Chondrocyte (in vitro differentiated cells): ENCODE results near the gene MPP3. TPM values are rescaled to one million over a fixed set of nuclear protein-coding genes. Genes with fewer than 3 reads are reported as not detected.

Experiments used
- DNase-seq: peaks from one replicate; pipeline ENCODE4 v3.0.0; 2021; ENCODE audit warnings: mixed read lengths, low spot score
- H3K27ac Mint-ChIP-seq: one replicate; pipeline ENCODE4 v1.8.0; 2021; ENCODE audit warnings: mild to moderate bottlenecking, moderate library complexity, mixed read lengths; ENCODE audit not compliant: unreplicated experiment
- H3K27me3 Mint-ChIP-seq: 2 replicates; pipeline ENCODE4 v1.8.0; 2021; ENCODE audit warnings: low read depth, mixed read lengths
- H3K36me3 Mint-ChIP-seq: 2 replicates; pipeline ENCODE4 v1.8.0; 2021; ENCODE audit warnings: low read depth, mixed read lengths
- H3K4me1 Mint-ChIP-seq: 2 replicates; pipeline ENCODE4 v1.8.0; 2021; ENCODE audit warnings: low read depth, mild to moderate bottlenecking, mixed read lengths
- H3K4me3 Mint-ChIP-seq: one replicate; pipeline ENCODE4 v1.8.0; 2021; ENCODE audit warnings: mild to moderate bottlenecking, moderate library complexity, mixed read lengths; ENCODE audit not compliant: unreplicated experiment
- H3K9me3 Mint-ChIP-seq: 2 replicates; pipeline ENCODE4 v1.8.0; 2021; ENCODE audit warnings: low read depth, mixed read lengths
- total RNA-seq: library from RNA; stranded (reverse); gene quantifications from 3 replicates; pipeline ENCODE4 v1.2.1, GENCODE V29; 2021
- TF ChIP-seq, protein P1 (sequence below): fragments of 200-600 bp; sonication (generic); IDR thresholded peaks from 2 replicates; pipeline ENCODE4 v1.5.0; 2021; ENCODE audit warnings: antibody characterized with exemption, mild to moderate bottlenecking, moderate library complexity

Gene MPP3
- total RNA-seq, 1 donor from 2014 or later: 14.4 TPM

DNA sequence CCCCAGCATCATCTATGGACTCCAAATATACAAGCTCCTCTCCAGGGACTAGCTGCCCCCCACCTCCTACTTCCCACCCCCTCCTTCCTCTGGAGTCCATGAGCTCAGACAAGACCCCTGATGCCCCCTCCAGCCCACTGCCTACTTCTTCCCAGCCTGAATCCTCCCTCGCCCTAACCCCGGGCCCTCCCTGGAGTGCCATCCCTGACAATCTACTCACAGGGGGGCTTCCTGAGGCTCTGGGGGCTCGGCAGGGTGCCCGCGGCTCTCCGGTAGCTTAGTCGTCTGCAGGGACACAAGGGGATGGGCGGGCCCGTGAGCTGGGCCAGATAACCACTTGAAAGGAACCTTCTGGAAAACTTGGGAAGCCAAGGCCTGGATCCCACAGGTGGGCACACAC lies 15.1 kb downstream of the MPP3 start:
- H3K9me3 Mint-ChIP-seq: no peaks in the 10 kb centered on the region
- peaks cover 22% of the 10 kb centered on the region for H3K36me3 Mint-ChIP-seq
- H3K4me3 Mint-ChIP-seq: no peak overlapping the region
- DNase-seq: no peak
- TF ChIP-seq, protein P1, sequence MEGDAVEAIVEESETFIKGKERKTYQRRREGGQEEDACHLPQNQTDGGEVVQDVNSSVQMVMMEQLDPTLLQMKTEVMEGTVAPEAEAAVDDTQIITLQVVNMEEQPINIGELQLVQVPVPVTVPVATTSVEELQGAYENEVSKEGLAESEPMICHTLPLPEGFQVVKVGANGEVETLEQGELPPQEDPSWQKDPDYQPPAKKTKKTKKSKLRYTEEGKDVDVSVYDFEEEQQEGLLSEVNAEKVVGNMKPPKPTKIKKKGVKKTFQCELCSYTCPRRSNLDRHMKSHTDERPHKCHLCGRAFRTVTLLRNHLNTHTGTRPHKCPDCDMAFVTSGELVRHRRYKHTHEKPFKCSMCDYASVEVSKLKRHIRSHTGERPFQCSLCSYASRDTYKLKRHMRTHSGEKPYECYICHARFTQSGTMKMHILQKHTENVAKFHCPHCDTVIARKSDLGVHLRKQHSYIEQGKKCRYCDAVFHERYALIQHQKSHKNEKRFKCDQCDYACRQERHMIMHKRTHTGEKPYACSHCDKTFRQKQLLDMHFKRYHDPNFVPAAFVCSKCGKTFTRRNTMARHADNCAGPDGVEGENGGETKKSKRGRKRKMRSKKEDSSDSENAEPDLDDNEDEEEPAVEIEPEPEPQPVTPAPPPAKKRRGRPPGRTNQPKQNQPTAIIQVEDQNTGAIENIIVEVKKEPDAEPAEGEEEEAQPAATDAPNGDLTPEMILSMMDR: no peak
- H3K27me3 Mint-ChIP-seq: no peaks in the 10 kb centered on the region
- no peak overlapping the region for H3K27ac Mint-ChIP-seq
- H3K4me1 Mint-ChIP-seq: peaks cover 11% of the 10 kb centered on the region

DNA sequence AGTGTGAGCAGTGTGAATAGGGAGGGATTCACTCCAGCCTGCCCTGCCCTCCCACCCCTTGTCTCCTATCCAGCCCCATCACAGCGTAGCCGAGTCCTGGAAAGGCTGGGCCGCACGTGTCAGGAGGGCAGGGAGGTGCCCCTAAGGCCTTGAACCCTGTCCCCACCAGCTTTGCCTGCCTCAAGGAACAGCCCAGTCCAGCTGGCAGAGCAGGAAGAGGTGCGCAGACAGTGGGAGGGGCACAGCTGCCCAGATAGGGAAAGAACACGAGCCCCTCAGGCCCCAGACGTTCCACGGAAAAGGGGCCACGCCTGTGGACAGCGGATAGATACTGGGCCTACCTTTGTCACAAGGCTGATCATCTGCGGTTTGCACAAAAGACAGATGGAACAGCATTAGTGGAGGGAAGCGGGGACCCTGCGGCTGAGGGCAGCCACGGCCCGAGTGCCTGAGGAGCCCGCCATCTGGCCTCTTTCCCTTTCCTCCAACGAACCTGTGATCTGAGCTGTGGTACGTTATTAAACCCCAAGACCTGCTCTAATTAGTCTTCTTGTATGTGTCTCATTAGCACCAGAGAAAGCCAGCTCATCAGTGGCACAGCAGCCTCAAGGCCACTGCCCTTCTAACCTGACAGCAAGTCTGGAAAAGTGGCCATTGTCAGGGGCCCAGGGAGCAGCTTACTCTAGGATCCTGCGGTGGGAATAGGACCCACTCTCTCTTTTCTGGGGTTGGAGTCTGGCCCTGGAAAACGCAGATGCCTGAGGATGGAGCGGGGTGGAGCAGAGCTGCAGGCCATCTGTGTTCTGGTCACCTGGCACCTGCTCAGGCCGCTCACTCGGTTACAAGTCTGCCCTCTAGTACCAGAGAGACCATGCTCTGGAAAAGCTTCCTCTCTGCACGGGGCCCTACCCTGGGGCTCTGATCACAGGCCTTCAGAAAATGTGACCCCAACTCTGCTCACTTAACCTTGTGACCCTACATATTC lies 16.3 kb downstream of the MPP3 start:
- H3K9me3 Mint-ChIP-seq: no peaks in the 10 kb centered on the region
- H3K27me3 Mint-ChIP-seq: no peaks in the 10 kb centered on the region
- no peak overlapping the region for H3K27ac Mint-ChIP-seq
- H3K4me1 Mint-ChIP-seq: peaks cover 11% of the 10 kb centered on the region
- peaks cover 22% of the 10 kb centered on the region for H3K36me3 Mint-ChIP-seq
- no peak overlapping the region for H3K4me3 Mint-ChIP-seq
- DNase-seq: no peak
- TF ChIP-seq, protein P1: no peak

DNA sequence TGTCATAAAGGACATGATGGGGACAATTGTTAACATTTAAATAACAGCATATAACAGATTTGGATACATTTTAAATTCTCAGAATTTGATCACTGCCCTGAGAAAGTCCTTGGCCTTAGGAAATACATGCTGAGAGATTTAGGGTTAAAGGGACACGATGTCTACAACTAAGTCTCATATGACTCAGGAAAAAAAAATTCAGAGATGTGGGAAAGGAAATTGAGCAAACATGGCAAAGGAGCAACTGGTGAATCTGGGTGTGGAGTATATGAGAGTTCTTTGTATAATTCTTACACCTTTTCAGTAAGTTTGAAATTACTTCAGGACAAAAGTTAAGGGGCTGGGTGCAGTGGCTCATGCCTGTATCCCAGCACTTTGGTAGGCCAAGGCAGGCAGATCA lies 18.2 kb downstream of the MPP3 start:
- Mint-ChIP-seq H3K9me3 (no peaks in the 10 kb centered on the region), H3K4me3 (no peak overlapping the region), H3K27me3 (no peaks in the 10 kb centered on the region), H3K4me1 (peaks cover 11% of the 10 kb centered on the region), H3K36me3 (peaks cover 14% of the 10 kb centered on the region), H3K27ac (peak overlapping the region; percentile 28)
- TF ChIP-seq, protein P1: no peak
- no peak for DNase-seq

DNA sequence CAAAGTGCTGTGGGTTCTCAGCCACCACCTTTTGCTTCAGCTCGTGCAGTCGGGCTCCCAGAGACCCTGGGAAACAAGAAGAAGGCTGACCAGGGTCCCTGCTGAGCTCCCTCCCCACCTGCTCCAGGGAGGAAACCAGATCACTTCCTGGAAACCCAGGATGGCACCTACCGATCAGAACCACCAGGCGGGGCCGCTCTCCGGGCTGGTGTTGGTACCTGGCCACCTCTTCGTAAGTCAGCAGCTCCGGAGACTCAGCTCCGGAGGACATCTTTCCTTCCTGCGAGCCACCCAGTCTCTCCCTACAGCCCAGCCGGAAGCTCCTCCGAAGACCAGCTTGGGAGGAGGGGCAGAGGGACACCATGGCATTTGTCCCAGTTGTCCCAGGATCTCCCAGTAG lies 18.9 kb downstream of the MPP3 start:
- Mint-ChIP-seq H3K27me3 (no peaks in the 10 kb centered on the region), H3K27ac (no peak overlapping the region)

DNA sequence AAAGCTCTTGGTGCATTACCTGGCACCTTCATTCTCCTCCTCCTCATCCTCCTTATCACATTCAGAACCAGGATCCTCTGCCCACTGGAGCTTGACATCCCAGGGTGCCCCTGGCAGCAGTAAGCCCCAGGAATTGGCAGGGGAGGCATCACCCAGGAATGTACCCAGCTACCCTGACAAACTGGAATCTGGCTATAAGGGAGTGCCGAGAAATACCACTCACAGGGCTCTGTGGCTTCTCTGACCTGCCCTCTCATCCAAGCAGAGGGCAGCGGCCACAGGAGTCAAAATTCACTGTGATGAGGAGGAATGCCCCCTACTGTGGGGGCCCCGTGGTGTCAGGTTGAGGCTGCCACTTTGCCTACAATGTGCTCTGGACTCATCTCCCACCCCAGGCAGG lies 19.6 kb downstream of the MPP3 start:
- Mint-ChIP-seq H3K4me3 (no peak overlapping the region), H3K36me3 (peaks cover 11% of the 10 kb centered on the region), H3K27me3 (no peaks in the 10 kb centered on the region), H3K4me1 (peaks cover 11% of the 10 kb centered on the region), H3K27ac (no peak overlapping the region), H3K9me3 (no peaks in the 10 kb centered on the region)
- no peak for DNase-seq
- TF ChIP-seq, protein P1: no peak

More for the DNA sequence above, 18.9 kb downstream of the MPP3 start:
- Mint-ChIP-seq H3K4me1 (peaks cover 11% of the 10 kb centered on the region), H3K9me3 (no peaks in the 10 kb centered on the region), H3K36me3 (peaks cover 9% of the 10 kb centered on the region), H3K4me3 (no peak overlapping the region)
- no peak for DNase-seq
- TF ChIP-seq, protein P1: no peak
